ENCODE measurements around the gene WDFY4.

DNA sequence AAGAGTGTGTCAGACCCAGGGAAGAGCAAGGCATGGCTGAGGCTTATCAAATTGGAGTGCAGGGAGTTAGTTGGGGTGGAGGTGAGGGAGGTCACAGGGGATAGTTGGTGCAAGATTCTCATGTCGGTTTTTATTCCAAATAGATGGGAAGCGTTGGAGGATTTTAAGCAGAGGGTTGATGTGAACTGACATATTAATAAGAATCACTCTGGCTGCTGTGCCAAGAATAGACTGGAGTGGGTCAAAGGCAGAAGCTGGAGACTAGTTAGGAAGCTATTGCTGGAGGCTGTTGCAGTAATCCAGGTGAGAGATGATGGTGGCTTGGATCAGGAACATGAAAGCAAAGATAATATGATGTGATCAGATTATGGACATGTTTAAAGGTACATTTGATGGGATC, 218.5 kb downstream of the WDFY4 start:
- TF ChIP-seq SUZ12 (IDR thresholded peaks at IDR 0.05) (no peak), SP1 (IDR thresholded peaks at IDR 0.05) (no peak), FOXA1 (IDR thresholded peaks at IDR 0.05) (no peak), HDGF (IDR thresholded peaks at IDR 0.05; ENCODE audit: borderline replicate concordance) (no peak), ELF4 (IDR thresholded peaks at IDR 0.05) (no peak)

Data from HEK293T (cell line).